HG03460 (cell line): ENCODE results near the gene TRIM29.

Source experiments
- ATAC-seq: cut with Tn5 transposase; IDR thresholded peaks from one replicate; pipeline ENCODE4 v1.9.1; 2021; ENCODE audit not compliant: unreplicated experiment

The TRIM29 gene

DNA sequence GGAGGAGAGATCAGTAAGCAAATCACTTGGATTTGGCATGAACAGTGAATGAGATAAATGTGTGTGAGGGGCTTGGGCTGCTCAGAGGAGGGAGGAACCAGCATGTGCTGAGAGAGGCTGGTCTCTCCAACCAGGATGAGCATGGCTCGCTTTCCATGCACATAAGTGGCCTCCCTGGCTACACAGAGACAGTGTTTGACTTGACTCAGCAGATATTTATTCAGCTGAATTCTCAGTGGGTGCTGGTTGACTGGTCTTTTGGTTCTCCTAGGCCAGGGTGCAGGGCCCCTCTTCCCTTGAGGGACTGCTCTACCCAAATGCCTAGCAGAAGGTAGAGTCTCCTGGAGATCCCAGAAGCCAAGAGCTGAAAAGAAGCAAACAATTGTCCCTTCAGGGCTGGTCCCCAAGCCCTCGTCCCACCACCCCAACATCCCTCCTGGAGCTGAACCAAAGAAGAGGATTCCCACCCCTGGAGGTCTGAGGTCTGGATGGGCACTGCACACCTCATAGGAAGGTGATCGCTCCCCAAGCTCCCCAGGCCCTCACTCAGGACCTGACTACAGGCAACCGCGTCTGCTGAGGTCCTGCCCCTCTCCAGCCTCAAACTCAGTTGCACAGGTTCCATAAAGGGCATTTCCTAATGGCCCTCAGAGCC lies 3.3 kb upstream of the TRIM29 start:
- no peak for ATAC-seq

DNA sequence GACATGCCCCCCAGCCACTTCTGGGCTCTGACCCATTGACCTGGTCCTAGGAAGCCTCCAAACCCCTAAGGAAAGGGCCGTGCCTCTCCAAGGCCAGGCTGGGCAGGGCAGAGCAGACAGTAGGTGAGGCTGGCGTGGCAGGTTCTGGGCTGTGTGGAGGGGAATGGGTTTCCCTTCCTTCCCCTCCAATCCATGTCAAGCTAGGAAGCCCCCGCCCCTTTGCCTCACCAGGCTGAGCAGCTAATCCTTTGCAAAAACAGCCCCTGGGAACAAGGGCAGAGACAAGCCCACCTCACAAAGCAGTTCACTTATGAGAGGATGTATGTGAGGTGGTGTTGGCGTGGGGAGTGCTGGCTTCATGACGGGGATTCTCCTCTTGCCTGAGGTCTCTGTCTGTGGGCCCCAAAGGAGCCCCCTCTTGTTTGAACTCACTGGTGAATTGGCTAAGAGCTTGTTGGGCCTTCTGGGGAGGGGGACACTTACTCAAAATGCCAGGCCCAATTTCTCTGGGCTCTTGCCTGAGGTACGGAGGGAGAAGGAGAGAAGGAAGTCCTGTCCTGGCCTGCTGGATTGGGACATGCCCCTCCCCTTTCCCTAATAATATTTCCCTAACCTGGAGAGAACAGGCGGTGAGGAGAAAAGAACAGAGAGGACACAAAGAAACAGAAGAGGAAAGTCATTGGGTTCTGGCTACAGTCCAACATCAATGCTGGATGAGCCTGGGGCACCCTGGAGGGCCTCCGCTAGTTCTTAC lies 1.6 kb upstream of the TRIM29 start:
- no peak for ATAC-seq

DNA sequence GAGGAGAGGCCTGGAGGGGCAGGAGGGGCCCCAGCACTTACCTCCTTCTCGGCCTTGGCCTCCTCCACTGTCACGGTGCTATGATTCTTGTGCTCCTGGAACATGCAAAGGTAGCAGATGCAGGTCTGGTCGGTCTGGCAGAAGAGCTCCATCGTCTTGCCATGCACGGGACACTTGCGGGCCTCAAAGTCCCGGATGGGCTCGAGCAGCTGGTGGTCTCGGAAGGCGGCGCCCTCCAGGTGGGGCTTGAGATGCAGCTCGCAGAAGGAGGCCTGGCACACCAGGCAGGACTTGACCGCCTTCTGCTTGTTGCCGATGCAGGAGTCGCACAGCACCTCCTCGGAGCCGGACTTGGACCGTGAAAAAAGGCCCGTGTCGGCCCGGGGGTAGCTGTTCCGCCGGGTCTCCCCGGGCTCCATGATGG lies 714 bp downstream of the TRIM29 start:
- no peak for ATAC-seq

DNA sequence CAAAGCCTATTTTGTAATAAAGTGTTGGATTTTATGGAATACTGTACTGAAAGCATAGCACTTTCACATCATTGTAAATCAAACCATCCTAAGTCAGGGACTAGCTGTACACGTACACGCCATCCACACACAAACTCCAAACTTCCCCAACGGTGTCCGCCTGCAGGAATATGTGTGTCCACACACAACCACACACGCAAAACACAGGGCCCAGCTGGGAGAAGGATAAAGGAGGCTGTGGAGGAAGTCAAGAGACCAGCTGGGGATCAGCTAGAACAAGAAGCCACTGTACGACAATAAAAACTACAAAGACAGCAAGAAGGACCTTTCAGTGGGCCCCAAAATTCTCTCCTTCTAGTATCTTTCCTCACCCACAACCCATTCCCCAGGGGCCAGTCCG lies 1.6 kb downstream of the TRIM29 start:
- no peak for ATAC-seq

DNA sequence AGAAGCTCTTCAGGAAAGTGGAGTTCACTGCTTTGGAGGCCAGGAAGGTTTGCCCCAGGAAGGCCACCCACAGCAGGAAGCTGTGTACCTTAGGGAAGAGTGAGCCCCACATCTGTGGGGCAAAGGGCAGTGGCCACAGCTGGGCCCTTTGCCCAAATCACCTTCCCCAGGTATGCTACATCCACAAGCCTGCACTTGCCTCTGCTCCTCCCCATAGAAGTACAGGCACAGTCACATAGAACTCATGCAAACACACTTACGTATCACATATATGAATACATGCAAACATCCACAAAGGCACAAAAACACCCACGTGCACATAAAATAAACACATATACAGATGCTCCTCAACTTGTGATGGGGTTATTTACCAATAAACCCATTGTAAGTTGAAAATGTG lies 2.1 kb downstream of the TRIM29 start:
- ATAC-seq, result no peak

DNA sequence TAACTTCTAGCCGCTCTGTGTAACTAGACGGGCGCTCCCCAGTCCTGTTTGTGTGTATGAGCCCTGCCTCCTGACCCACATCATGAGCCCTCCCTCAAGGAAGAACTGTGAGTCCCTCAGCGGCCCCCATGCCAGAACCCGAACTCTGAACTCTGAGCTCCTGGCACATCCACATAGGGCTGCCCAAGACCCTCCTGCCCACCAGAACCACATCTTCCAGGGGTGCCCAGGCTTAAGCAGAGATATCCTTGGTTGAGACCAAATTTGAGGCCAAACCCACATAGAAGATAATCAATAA lies 3.0 kb downstream of the TRIM29 start:
- no peak for ATAC-seq

DNA sequence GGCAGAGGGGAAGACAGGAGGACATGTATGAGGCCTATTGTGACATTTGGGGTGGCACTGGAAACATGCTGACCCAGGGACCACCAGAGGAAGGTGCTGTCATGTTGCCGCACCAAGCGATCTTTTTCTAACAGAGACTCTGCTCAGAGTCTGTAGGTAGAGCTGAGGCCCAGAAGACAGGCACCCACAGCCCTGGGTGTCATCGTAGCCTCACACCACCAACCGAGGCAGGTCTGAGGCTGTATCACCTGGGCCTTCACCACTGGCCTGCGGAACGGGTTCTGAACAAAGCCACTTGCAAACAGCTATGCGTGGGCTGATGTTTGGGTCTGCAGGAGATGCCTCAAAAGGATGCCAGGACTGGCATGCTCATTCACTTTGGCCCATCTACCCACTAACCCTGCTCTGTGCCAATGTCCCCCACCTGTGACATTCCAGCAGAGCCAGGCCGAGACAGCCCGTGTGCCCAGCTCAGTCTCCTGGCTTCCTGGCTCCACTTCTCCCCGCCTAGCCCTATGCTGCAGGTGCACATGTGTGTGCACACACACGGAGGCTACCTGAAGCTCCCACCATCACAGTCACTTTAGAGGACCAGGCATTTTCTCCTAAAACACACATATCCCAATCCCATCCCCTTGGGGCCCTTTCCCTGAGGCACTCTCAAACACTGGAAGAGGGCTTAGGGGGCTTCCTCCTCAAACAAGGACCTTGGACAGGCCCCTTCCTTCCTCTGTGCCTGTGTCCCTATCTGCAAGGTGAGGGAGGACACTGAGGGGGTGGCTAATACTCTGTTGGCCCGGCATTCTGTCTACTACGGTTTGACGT lies 3.6 kb downstream of the TRIM29 start:
- no peak for ATAC-seq

DNA sequence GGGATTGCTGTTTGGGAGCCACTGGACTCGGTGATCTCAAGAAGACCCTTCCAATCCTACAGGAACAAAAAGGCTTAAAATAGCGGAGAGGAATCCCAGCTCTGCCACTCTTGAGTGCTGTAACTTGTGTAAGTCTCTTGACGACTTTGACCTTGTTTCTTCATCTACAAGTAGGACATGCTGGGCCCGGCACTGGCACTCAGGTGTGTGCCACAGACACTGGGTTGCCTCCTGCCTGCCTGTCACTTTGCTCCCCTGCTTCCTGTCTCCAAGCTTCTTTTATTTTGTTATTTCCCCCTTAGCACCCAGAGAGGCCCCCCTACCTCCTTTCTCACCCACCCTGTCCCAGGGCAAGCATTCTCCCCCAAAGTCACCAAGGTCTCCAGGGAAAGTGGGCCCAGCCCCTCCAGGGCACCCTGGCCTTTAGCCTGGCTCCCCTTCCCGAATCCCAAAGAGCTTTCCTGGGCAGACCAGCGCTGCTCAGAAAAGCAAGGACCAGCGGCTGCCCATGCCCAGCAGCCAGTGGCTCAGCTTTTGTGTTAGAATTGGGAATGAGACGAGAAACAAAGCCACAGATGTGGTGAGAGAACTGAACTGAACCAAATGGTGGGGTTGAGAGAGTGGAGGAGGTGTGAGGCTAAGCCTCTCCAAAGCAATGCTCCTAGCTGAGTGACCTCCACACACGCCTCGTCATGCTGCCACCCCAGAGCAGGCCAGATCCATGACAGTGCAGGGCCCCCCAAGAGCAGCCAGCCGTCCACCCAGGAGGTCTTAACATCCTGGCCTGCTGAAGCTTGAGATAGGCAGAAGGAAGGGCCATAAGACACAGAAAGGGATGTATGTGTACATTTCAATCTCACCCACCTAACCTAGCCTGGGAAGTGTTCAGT lies 4.5 kb downstream of the TRIM29 start:
- ATAC-seq, result no peak

DNA sequence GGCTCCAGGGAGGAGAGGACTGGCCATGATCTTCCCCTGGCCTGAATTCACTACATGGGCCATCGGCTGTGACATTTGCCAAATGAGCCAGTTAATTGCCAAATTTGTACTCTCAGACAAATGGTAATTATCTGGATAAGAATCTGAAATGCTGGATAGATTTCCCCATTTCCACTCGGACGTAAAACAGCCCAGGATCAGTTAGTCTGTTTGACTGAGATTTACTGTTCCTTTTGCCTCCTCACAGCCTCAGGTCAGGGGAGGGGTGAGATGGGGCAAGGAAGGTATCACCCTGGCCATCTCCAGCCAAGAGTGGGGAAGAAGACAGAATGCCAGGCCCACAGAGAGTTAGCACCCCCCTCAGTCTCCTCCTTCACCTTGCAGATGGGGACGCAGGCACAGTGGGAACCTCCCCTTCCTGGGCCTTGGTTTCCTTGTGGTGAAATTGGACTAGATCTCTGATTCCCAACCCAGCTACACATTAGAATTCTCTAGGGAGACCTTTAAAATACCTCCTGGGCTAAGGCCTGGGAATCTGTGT lies 5.2 kb downstream of the TRIM29 start:
- no peak for ATAC-seq

DNA sequence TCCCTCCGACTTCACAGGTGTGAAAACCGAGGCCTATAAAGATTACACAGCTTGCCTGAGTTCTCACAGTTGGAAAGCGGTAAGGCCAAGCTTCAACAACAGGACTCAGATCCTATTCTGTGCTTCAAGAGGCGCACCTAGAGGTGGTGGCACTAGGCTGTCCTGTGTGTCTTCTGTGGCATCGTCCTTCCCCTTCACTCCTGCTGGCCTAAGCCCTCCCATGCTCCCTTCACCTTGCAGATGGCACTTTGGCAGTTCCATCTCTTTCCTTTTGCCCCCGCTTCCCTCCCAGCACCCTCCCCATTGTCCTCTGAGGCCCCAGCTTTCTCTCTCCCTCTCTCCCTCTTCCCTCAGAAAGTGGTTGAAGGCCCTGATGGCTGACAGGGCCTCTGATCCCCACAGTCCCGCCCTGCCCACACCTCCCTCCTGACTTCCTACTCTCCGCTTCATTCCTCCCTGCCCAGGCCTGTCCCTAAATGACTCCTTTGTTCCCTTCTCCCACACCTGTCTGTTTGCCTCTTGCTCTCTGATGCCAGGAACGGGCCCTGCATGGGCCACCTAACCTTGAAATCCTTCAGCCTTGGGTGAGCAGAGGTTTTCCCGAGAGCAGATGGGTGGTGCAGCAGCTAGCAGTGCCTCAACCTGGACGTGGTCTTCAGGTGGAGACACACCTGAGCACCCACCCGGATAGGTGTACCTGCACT lies 5.8 kb downstream of the TRIM29 start:
- ATAC-seq, result no peak

DNA sequence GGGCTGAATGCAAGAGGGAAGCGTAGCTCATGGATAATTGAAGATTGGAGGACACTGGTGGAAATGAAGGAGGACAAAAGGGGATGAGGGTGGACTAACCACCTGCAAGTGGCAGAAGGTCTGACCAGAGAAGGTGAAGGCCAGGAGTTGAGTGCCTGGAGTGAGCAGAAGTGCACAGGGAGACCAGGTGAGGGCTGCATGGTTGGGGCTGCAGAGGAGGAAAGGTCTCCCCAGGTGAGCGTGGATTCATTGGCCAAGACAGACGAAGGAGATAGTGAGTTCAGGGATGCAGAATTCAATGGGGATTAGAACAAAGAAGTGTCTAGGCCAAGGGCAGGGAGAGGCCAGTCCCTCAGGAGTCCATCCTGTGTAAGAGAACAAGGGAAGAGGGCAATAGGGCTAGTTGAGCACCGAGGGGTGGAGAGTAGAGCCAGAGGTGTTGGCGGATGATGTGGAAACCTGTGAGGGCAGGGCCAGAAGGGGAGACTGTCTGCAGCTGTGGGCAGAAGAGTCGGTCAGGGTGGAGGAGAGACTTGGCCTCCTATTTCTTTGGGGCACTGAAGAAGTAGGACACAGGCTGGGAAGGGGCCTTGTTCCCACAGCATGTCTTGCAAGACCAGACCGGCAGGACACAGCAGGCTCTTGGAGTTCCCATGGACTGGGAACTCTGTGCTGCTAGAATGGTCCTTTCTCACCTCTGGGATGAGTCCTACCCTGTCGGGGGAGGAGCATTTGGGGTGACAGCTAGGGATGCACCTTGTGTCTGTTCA lies 6.7 kb downstream of the TRIM29 start:
- ATAC-seq, result no peak

DNA sequence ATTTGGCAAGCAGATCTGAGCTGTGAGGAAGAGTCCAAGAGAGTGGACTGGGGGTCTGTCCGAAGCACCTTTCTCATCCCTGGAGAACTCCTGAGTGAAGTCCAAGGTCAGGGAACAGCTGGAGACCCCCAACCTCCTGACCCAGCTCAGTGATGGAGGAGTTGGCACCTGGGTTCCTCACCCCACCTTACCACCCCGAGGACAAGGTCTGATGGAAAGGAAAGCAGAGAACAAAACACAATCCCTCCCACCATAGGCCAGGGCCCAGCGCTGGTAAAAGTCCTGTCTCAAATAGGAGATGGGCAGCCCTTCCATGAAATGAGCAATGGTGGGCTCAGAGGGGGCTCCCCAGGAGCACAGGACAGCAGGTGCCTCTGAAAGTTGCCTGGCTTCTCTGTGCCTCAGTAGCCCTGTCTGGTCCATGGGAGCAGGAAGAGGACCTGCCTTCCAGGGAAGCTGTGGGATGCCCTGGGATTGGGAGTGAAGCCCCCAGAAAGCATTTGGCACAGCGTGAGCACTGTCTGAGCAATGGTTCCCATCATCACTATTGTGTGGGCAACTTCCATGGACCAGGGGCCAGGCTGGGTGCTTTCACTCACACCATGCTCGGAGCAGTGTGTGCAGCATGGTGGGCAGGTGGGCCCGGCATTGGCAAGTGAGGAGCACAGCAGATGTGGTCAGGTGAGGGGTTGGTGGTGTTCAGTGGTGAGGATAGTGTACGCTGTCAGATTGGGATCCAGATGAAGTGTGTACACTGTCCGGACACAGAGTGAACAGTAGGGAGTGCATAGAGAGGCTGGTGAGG lies 7.5 kb downstream of the TRIM29 start:
- ATAC-seq, result no peak

DNA sequence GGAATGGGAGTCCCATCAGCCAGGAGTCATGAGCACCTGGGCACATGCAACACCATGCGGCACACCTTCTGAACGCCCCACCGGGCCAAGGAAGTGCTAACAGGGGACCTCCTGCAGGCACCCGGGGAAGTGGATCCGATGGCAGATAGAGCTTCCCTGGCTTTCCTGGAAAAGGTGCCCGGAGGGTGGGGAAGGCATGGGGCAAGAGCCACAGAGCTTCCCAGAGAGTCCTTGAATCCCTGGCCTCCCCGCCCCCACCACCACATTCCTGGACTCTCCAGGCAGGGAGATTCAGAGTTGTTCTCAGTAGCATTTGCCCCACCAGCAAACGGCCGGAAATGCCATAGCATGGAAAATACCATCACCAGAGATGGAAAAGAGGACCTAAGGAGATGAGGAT lies 8.3 kb downstream of the TRIM29 start:
- ATAC-seq, result no peak

DNA sequence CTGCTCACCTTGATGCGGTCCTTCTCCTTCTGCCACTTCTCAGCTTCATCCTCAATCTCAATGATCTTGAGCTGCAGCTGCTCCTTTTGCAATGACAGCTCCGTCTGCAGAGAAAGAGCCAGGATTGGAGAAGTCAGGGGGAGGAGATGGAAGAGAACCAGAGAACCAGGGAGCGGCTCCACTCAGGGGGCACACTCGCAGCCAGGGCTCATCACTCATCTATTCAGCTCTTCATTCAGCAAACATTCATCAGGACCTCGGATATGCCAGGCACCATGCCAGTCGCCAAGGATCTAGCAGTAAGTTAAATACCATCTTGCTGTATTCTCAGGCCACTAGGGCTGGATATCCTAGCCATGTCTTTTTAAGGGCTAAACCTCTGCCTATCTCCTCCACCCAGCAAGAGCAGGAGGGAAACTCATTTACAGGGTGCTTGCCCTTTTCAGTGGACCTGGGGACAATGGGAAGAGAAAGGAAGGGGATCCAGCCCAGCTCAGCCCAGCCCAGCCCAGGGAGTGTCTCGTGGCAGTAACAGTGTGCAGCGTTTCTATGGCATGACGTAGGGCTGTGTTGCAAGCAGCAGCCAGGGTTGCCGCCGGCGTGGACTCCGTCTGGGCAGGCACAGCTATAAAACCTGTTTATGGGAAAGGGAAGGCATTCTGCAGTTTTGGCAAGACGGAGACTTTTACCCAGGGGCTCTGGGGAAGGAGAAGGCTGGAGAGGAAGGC lies 9.4 kb downstream of the TRIM29 start:
- ATAC-seq, result no peak

DNA sequence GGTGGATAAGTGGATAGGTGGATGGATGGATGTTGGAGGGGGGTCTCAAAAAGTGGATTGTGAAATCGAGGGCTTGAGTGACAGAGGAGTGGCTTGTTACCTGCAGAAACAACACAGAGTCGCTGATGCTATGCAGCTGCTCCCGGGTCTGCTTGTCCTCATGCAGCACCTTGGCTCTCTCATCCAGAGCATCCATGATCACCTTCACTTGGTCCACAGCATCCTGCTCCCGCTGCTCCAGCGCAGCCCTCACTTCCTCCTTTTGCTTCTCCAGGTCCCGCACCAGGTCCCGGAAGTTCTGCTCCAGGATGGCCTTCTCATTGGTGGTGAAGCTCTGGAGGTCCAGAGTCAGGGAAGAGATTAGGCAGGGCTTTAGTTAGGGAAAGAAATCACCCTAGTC lies 10.7 kb downstream of the TRIM29 start:
- ATAC-seq, result no peak

DNA sequence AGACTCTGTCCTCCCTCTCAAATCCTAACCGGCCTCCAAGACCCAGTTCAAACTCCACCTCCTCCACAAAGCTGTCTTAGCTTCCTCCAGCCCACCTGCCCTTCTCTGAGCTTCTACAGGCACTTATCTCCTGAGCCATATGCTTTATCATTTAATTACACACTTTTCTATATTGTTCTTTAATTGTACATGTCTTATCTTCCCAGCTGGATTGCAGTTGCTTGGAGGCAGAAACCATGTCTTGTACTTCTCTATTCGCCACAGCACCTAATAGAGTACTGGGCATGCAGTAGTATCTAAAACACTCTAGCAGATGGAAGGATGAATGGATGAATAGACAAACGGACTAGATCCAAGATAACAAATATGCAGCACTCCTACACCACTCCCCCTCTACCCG lies 11.3 kb downstream of the TRIM29 start:
- no peak for ATAC-seq

DNA sequence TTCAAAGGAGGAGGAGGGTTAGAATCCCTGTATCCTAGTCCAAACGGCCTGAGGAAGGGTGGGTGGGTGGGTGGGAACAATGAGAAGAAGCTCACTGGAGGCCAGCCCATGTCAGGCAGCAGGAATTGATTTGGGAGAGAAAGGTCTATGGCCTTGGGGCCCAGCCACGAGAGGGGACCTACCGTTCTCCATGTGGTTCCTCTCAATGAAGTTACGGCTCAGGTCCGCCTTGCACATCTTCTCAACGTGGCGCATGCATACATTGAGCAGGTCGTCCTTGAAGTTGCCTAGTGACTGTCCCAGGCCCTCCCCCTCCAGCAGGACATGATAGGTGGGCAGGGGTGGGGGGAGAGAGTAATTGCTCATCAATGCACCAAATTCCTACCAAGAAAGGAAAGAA lies 12.4 kb downstream of the TRIM29 start:
- ATAC-seq, result no peak

DNA sequence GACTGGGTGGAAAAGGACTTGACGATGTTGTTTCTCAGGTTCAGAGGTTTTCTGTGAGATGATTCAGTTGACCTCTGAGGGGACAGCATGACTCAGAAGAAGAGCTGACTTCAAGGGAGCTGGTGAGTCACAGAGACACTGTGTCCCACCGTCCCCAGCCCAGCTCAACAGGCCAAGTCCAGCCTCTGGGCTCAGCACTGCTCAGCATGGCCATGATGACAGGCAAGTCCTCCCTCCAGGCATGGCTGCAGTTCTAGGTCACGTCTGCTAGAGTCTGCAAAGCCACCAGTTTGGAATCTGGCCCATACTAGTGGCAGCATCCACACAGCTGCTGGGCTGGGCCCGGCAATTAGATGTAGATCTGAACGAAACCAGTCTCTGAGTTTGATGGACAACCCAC lies 12.9 kb downstream of the TRIM29 start:
- no peak for ATAC-seq
